ENCODE results near the gene VMA21.

Gene VMA21

GRCh38 chrX:151424505-151424904 is 27.5 kb downstream of the VMA21 start:
- Histone ChIP-seq H3K4me3 (no peak overlapping the region), H3K27ac (no peak overlapping the region), H4K20me1 (peaks cover 0 to 3% (median 0%) of the 10 kb centered on the region in 11 experiments; a peak in 1 of 22 replicates), H3K4me2 (no peak overlapping the region), H3K9ac (no peak overlapping the region), H3K9me3 (replicated peaks in 1 of 11) (no peaks in the 10 kb centered on the region), H3K36me3 (no peaks in the 10 kb centered on the region), H3K4me1 (no peaks in the 10 kb centered on the region), H3K27me3 (peaks cover 76 to 99% (median 96%) of the 10 kb centered on the region in 11 experiments)
- TF ChIP-seq Cebpa-rat (IDR thresholded peaks at IDR 0.05): no peak

- Histone ChIP-seq H3K27ac (no peak overlapping the region), H3K9me3 (replicated peaks in 1 of 11) (peaks cover 0 to 5% (median 0%) of the 10 kb centered on the region in 11 experiments; a peak in 1 of 22 replicates), H4K20me1 (no peaks in the 10 kb centered on the region), H3K27me3 (peaks cover 41 to 68% (median 62%) of the 10 kb centered on the region in 11 experiments), H3K4me3 (no peak overlapping the region), H3K4me1 (no peaks in the 10 kb centered on the region), H3K36me3 (no peaks in the 10 kb centered on the region), H3K4me2 (no peak overlapping the region), H3K9ac (no peak overlapping the region)
- TF ChIP-seq Cebpa-rat (IDR thresholded peaks at IDR 0.05): no peak
Measured at GRCh38 chrX:151448509-151448908, 51.5 kb downstream of the VMA21 start.

- TF ChIP-seq Cebpa-rat (IDR thresholded peaks at IDR 0.05): no peak
- Histone ChIP-seq H3K4me1 (no peaks in the 10 kb centered on the region), H3K27ac (no peak overlapping the region), H3K9me3 (replicated peaks in 1 of 11) (peaks cover 0 to 4% (median 0%) of the 10 kb centered on the region in 11 experiments; a peak in 1 of 22 replicates), H4K20me1 (no peaks in the 10 kb centered on the region), H3K36me3 (no peaks in the 10 kb centered on the region), H3K27me3 (peaks cover 25 to 54% (median 41%) of the 10 kb centered on the region in 11 experiments), H3K4me2 (no peak overlapping the region), H3K9ac (no peak overlapping the region), H3K4me3 (no peak overlapping the region)
Measured at GRCh38 chrX:151458824-151459223, 61.8 kb downstream of the VMA21 start.
